Measurements from ENCODE around the gene UNC80. TPM values are rescaled to one million over a fixed set of nuclear protein-coding genes. Genes with fewer than 3 reads are reported as not detected.

Gene UNC80, protein sequence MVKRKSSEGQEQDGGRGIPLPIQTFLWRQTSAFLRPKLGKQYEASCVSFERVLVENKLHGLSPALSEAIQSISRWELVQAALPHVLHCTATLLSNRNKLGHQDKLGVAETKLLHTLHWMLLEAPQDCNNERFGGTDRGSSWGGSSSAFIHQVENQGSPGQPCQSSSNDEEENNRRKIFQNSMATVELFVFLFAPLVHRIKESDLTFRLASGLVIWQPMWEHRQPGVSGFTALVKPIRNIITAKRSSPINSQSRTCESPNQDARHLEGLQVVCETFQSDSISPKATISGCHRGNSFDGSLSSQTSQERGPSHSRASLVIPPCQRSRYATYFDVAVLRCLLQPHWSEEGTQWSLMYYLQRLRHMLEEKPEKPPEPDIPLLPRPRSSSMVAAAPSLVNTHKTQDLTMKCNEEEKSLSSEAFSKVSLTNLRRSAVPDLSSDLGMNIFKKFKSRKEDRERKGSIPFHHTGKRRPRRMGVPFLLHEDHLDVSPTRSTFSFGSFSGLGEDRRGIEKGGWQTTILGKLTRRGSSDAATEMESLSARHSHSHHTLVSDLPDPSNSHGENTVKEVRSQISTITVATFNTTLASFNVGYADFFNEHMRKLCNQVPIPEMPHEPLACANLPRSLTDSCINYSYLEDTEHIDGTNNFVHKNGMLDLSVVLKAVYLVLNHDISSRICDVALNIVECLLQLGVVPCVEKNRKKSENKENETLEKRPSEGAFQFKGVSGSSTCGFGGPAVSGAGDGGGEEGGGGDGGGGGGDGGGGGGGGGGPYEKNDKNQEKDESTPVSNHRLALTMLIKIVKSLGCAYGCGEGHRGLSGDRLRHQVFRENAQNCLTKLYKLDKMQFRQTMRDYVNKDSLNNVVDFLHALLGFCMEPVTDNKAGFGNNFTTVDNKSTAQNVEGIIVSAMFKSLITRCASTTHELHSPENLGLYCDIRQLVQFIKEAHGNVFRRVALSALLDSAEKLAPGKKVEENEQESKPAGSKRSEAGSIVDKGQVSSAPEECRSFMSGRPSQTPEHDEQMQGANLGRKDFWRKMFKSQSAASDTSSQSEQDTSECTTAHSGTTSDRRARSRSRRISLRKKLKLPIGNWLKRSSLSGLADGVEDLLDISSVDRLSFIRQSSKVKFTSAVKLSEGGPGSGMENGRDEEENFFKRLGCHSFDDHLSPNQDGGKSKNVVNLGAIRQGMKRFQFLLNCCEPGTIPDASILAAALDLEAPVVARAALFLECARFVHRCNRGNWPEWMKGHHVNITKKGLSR (N-terminal part only)
- total RNA-seq (2014; rRNA removed; shearing (Covaris generic)) (not detected in 2 replicates), polyA plus RNA-seq (2016; fragmentation: Nextera tagmentation; extraction: Ambion mirVana) (not detected in 2 replicates)

DNA sequence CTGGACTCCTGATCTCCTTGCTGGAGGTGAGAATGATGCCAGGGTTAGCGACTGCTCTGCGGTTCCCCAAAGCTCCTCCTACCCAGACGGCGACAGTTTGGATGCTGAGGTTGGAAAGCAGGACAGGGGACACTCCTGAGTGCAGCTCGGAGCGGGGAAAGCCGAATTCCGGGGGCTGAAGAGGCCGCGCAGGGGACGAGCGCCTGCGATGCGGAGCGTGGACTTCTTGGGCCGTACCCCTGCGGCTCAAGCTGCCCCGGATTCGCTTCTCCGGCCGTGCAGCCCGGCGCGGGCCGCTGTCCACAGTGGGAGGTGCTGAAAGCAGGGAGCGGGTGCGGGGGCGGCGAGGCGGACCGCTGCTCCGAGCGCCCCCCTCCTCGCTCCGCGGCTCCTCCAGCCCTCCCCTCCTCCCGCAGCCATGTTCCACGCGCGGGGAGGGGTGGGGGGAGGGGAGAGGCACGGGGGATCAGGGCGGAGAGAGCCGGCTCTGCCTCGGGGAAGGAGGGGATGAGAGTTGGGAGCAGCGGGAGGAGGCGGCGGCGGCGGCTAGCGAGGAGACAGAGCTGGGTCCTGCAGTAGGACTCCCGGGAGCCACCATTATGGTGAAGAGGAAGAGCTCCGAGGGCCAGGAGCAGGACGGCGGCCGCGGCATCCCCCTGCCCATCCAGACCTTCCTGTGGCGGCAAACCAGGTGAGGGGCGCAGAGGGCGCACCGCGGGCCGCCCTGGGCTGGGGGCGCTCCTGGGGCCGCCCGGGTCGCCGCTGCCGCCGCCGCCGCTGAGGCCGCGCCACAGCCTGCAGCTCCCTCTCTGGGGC is at the start of gene UNC80:
TSS of gene UNC80 (plus strand) at position 359 of the 816 bp plus-strand sequence. CDS start at position 600, 241 bp downstream.
- WGBS, 2 experiments (ENCODE audit: low coverage in 1 of 2, low lambda C conversion rate in 2 of 2, missing lambda C conversion rate in 2 of 2), result 3 to 4% methylated on average over 22 to 70 of the region's 73 CpGs
- peak within 1 kb of the TSS; percentile 85 for H3K4me2 ChIP-seq (ENCODE audit: unreplicated experiment)
- H2AFZ ChIP-seq, result peak within 1 kb of the TSS; percentile 54; the same call in 1 of the 2 replicates
- no peaks in the 10 kb centered on the region for H3K9me2 ChIP-seq (ENCODE audit: insufficient read depth)
- peak; percentile 79 for DNase-seq
- no peaks in the 10 kb centered on the region for H3K36me3 ChIP-seq (ENCODE audit: low read depth)
- no peaks in the 10 kb centered on the region for H3K4me1 ChIP-seq (ENCODE audit: insufficient read depth)
- no peaks in the 10 kb centered on the region for H3K9me3 ChIP-seq (ENCODE audit: low read depth)
- H4K20me1 ChIP-seq (ENCODE audit: insufficient read depth), result no peaks in the 10 kb centered on the region
- TF ChIP-seq EZH2phosphoT487 (IDR thresholded peaks at IDR 0.05; ENCODE audit: insufficient read depth, low read depth) (no peak), EZH2 (IDR thresholded peaks at IDR 0.05; ENCODE audit: insufficient read depth, poor library complexity, severe bottlenecking) (no peak)
- no peak within 1 kb of the TSS for H3K27ac ChIP-seq
- peak within 1 kb of the TSS; percentile 64 for H3K4me3 ChIP-seq
- no peaks in the 10 kb centered on the region for H3F3A ChIP-seq (ENCODE audit: insufficient read depth)
- in situ Hi-C loops (cut with MboI), result no loop called here
- no peak within 1 kb of the TSS for H3K9ac ChIP-seq
- no peaks in the 10 kb centered on the region for H3K79me2 ChIP-seq (ENCODE audit: insufficient read depth)
- peaks cover 8% of the 10 kb centered on the region; the same call in 1 of the 2 replicates for H3K27me3 ChIP-seq (replicated peaks; ENCODE audit: insufficient read depth)

DNA sequence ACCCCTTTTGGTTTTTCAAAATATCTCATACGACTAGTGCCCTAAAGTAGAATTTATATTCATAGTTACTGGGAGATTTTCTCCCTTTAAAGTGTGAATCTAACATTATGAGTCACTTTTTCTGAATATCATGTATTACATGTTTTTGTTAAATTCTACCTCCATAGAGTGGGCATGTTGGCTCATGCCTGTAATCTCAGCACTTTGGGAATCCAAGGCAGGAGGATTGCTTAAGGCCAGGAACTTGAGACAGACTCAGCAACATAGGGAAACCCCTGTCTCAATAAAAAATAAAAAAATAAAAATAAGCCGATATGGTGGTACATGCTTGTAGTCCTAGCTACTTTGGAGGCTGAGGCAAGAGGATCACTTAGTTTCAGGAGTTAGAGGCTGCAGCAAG is 45.3 kb upstream of the UNC80 start:
- Histone ChIP-seq H3K27me3 (replicated peaks; ENCODE audit: insufficient read depth) (no peaks in the 10 kb centered on the region), H3K79me2 (ENCODE audit: insufficient read depth) (no peaks in the 10 kb centered on the region), H4K20me1 (ENCODE audit: insufficient read depth) (no peaks in the 10 kb centered on the region), H3K4me1 (ENCODE audit: insufficient read depth) (peaks cover 7% of the 10 kb centered on the region), H3K9me2 (ENCODE audit: insufficient read depth) (no peaks in the 10 kb centered on the region), H3K4me3 (no peak overlapping the region), H3K9me3 (ENCODE audit: low read depth) (no peaks in the 10 kb centered on the region), H3F3A (ENCODE audit: insufficient read depth) (no peaks in the 10 kb centered on the region), H3K27ac (no peak overlapping the region), H3K9ac (no peak overlapping the region), H3K4me2 (ENCODE audit: unreplicated experiment) (no peak overlapping the region), H3K36me3 (ENCODE audit: low read depth) (no peaks in the 10 kb centered on the region), H2AFZ (no peak overlapping the region)
- WGBS, 2 experiments (ENCODE audit: low coverage in 1 of 2, low lambda C conversion rate in 2 of 2, missing lambda C conversion rate in 2 of 2), result 70 to 80% methylated on average over 2 of the region's 2 CpGs
- in situ Hi-C loops (cut with MboI), result no loop called here
- TF ChIP-seq EZH2 (IDR thresholded peaks at IDR 0.05; ENCODE audit: insufficient read depth, poor library complexity, severe bottlenecking) (no peak), EZH2phosphoT487 (IDR thresholded peaks at IDR 0.05; ENCODE audit: insufficient read depth, low read depth) (no peak)
- no peak for DNase-seq

DNA sequence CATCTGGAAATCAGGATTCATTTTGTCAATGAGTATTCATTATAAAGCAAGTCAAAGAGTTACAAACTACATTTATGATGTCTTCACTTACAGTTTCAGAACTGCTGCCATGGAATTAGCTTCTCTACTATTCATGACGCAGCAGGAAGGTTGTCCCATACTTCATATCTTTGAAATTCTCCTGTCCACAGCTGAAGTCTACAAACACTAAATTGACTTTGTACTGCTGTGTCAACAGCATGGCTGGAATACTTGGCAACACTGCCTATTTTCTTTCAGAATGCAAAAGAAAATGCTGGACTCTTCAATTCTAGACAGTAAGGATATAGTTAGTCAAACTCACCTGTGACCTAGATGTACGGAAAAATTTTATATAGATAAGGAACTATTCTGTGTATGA is 44.6 kb upstream of the UNC80 start:
- in situ Hi-C loops (cut with MboI), result no loop called here
- Histone ChIP-seq H4K20me1 (ENCODE audit: insufficient read depth) (no peaks in the 10 kb centered on the region), H3F3A (ENCODE audit: insufficient read depth) (no peaks in the 10 kb centered on the region), H3K4me1 (ENCODE audit: insufficient read depth) (no peaks in the 10 kb centered on the region), H3K27me3 (replicated peaks; ENCODE audit: insufficient read depth) (no peaks in the 10 kb centered on the region), H3K36me3 (ENCODE audit: low read depth) (no peaks in the 10 kb centered on the region), H3K9ac (no peak overlapping the region), H2AFZ (no peak overlapping the region), H3K9me3 (ENCODE audit: low read depth) (no peaks in the 10 kb centered on the region), H3K9me2 (ENCODE audit: insufficient read depth) (no peaks in the 10 kb centered on the region), H3K4me3 (no peak overlapping the region), H3K27ac (no peak overlapping the region), H3K79me2 (ENCODE audit: insufficient read depth) (no peaks in the 10 kb centered on the region), H3K4me2 (ENCODE audit: unreplicated experiment) (no peak overlapping the region)
- 55 to 57% methylated on average over 2 of the region's 2 CpGs for WGBS, 2 experiments (ENCODE audit: low coverage in 1 of 2, low lambda C conversion rate in 2 of 2, missing lambda C conversion rate in 2 of 2)
- no peak for DNase-seq
- TF ChIP-seq EZH2 (IDR thresholded peaks at IDR 0.05; ENCODE audit: insufficient read depth, poor library complexity, severe bottlenecking), result no peak
- no peak for TF ChIP-seq EZH2phosphoT487 (IDR thresholded peaks at IDR 0.05; ENCODE audit: insufficient read depth, low read depth)

All from GM23248 (cell line).